IPS-15b (cell line): Measurements from ENCODE around the gene NSDHL.

Experiments
- H3K27me3 ChIP-seq: one replicate; pipeline ENCODE4 v1.6.1; 2013; ENCODE audit warnings: low read length; ENCODE audit not compliant: control insufficient read depth, insufficient read depth
- H3K36me3 ChIP-seq: one replicate; pipeline ENCODE4 v1.6.1; 2013; ENCODE audit warnings: low read length; ENCODE audit not compliant: control insufficient read depth, insufficient read depth
- H3K4me1 ChIP-seq: one replicate; pipeline ENCODE4 v1.6.1; 2013; ENCODE audit warnings: mild to moderate bottlenecking, low read length; ENCODE audit not compliant: control insufficient read depth, insufficient read depth
- H3K4me3 ChIP-seq: one replicate; pipeline ENCODE4 v1.5.1; 2013; ENCODE audit warnings: low read depth, low read length
- H3K9ac ChIP-seq: one replicate; pipeline ENCODE4 v1.6.1; 2013; ENCODE audit warnings: low read depth, mild to moderate bottlenecking, low read length
- H3K9me3 ChIP-seq: one replicate; pipeline ENCODE4 v1.6.1; 2013; ENCODE audit warnings: mild to moderate bottlenecking, low read length; ENCODE audit not compliant: control insufficient read depth, insufficient read depth

NSDHL gene

DNA sequence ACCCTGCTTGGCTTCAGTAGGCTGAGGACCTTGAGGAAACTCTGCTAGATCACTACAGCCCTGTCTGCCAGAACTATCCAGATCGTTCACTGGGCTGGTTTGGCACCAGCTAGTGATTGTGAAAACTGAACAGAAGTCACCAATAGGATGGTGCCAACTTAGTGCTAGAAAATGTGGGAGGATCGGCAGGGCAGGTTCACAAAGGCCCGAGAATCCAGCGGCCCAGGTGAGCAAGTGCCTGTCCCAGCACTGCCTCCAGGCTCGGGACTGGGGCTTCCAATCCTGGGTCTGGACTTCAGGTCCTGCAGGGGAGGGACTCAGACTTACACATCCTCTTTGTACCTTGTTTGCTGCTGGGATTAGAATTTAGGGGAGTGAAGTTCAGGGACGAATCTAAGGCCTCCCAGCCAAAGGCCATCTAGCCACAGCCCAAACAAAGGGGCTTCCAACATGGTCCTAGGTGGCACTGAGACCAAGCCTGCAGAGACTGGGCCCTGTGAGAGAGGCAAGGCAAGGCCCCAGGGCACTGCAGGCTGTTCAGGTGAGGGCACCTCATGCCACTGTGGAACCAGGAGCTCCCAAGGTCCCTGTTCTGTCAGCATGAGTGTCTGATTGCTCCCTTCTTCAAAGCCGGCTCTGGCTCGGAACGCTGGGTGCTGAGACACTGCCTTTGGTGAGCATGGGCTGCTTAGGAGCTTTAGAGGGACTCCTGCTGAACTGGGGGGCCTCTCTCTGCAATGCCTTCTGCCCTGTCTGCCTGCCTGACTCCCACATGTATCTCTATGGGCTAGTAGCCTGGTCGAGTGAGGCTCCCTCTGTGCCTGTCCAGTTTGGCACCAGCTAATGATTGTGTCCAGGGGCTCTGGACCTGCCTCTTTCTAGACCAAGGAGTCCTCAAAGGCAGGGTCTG, 46.3 kb downstream of the NSDHL start:
- no peaks in the 10 kb centered on the region for H3K36me3 ChIP-seq
- no peak overlapping the region for H3K4me3 ChIP-seq
- H3K9me3 ChIP-seq, result peaks cover 12% of the 10 kb centered on the region
- H3K9ac ChIP-seq, result no peak overlapping the region
- H3K4me1 ChIP-seq, result no peaks in the 10 kb centered on the region
- H3K27me3 ChIP-seq, result no peaks in the 10 kb centered on the region

GRCh38 chrX:152878976-152879755, 48.3 kb downstream of the NSDHL start:
- H3K4me1 ChIP-seq, result no peaks in the 10 kb centered on the region
- H3K9me3 ChIP-seq, result peaks cover 12% of the 10 kb centered on the region
- no peaks in the 10 kb centered on the region for H3K27me3 ChIP-seq
- no peak overlapping the region for H3K4me3 ChIP-seq
- H3K9ac ChIP-seq, result no peak overlapping the region
- H3K36me3 ChIP-seq, result no peaks in the 10 kb centered on the region

DNA sequence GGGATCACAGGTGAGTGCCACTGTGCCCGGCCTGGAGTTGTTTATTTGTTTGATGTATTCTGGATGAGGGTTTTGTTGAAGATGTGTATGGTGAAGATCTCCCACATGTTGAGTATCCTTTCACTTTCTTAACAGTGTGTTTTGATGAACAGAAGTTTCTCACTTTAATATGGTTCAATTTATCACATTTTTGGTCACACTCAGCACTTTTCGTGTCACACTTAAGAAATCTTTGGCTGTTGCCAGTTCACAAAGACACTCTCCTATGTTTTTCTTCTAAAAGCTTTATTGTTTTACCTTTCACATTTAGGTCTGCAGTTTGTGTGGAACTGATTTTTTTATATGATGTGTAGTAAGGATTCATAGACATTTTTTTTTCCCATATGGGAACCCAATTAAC, 50.4 kb downstream of the NSDHL start:
- no peaks in the 10 kb centered on the region for H3K36me3 ChIP-seq
- H3K9me3 ChIP-seq, result peaks cover 12% of the 10 kb centered on the region
- no peaks in the 10 kb centered on the region for H3K4me1 ChIP-seq
- H3K4me3 ChIP-seq, result no peak overlapping the region
- no peak overlapping the region for H3K9ac ChIP-seq
- no peaks in the 10 kb centered on the region for H3K27me3 ChIP-seq

DNA sequence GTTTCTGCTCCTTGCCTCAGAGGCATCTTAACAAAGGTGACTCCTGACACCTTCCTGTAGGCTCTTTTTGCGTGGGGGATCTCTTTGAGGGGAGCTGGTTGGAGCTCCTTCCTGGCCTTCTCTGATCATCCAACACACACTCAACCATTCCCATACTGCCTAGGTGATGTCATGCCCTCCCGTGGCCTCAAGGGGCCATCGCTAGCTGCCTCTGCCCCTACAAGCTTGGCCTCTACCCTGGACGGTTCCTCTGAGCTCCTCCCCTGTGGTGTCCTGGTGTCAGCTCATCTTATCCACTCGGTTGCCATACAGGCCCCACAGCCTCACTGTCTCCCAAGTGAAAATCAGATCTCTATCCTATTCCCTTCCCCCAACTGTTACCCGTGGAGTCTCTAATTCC, 53.3 kb downstream of the NSDHL start:
- no peaks in the 10 kb centered on the region for H3K27me3 ChIP-seq
- no peaks in the 10 kb centered on the region for H3K36me3 ChIP-seq
- H3K4me1 ChIP-seq, result peaks cover 5% of the 10 kb centered on the region
- peaks cover 3% of the 10 kb centered on the region for H3K9me3 ChIP-seq
- no peak overlapping the region for H3K9ac ChIP-seq
- no peak overlapping the region for H3K4me3 ChIP-seq

- Histone ChIP-seq H3K27me3 (peaks cover 5% of the 10 kb centered on the region), H3K9me3 (peaks cover 3% of the 10 kb centered on the region), H3K4me3 (no peak overlapping the region), H3K4me1 (peaks cover 16% of the 10 kb centered on the region), H3K9ac (no peak overlapping the region), H3K36me3 (no peaks in the 10 kb centered on the region)
Measured at GRCh38 chrX:152886716-152887115, 55.9 kb downstream of the NSDHL start.

DNA sequence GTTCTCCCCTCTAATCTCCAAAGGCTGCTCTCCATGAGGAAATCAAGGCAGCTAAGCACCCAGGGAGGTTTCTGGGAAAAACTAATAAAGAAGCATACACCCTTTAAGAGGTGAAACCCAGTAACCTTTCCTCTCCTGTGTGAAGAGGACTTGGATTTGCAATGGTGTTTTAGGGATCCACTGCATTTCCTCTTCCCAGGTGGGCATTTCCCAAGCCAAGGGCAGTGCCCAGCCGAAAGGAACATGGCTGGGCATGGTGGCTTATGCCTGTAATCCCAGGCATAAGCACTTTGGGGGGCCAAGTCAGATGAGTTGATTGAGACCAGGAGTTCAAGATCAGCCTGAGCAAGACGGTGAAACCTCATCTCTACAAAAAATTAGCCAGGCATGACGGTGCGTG, 61.6 kb downstream of the NSDHL start:
- Histone ChIP-seq H3K4me3 (no peak overlapping the region), H3K27me3 (peaks cover 5% of the 10 kb centered on the region), H3K9me3 (no peaks in the 10 kb centered on the region), H3K9ac (no peak overlapping the region), H3K4me1 (peaks cover 18% of the 10 kb centered on the region), H3K36me3 (no peaks in the 10 kb centered on the region)

GRCh38 chrX:152892999-152893891, 62.4 kb downstream of the NSDHL start:
- H3K9ac ChIP-seq, result no peak overlapping the region
- peaks cover 16% of the 10 kb centered on the region for H3K4me1 ChIP-seq
- no peak overlapping the region for H3K4me3 ChIP-seq
- H3K9me3 ChIP-seq, result no peaks in the 10 kb centered on the region
- H3K27me3 ChIP-seq, result peaks cover 5% of the 10 kb centered on the region
- H3K36me3 ChIP-seq, result no peaks in the 10 kb centered on the region

- Histone ChIP-seq H3K36me3 (no peaks in the 10 kb centered on the region), H3K4me1 (peaks cover 12% of the 10 kb centered on the region), H3K4me3 (no peak overlapping the region)
Measured at GRCh38 chrX:152893980-152894610, 63.2 kb downstream of the NSDHL start.

DNA sequence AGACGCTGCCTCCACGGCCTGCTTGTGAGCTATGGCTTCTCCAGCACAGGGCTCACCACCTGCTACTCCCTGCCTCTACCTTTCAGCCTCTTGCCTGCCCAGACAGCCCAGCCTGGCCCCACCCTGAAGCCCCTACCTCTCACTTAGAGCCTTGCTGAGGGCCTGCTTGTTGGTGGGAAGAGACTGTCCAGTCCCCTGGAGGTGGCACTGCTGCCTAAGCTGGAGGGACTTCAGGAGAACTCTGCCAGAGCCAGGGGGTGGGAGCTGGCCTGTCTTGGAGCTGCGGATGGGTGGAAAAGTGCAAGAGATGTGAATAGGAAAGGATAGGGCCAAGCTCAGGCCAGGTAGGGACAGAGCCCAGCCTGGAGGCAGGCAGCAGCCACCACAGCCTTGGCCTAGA, 64.3 kb downstream of the NSDHL start:
- Histone ChIP-seq H3K9ac (no peak overlapping the region), H3K4me1 (peaks cover 4% of the 10 kb centered on the region), H3K36me3 (no peaks in the 10 kb centered on the region), H3K9me3 (no peaks in the 10 kb centered on the region), H3K4me3 (no peak overlapping the region), H3K27me3 (no peaks in the 10 kb centered on the region)

More at GRCh38 chrX:152893980-152894610, 63.2 kb downstream of the NSDHL start:
- H3K27me3 ChIP-seq, result peaks cover 5% of the 10 kb centered on the region
- H3K9me3 ChIP-seq, result no peaks in the 10 kb centered on the region
- no peak overlapping the region for H3K9ac ChIP-seq

DNA sequence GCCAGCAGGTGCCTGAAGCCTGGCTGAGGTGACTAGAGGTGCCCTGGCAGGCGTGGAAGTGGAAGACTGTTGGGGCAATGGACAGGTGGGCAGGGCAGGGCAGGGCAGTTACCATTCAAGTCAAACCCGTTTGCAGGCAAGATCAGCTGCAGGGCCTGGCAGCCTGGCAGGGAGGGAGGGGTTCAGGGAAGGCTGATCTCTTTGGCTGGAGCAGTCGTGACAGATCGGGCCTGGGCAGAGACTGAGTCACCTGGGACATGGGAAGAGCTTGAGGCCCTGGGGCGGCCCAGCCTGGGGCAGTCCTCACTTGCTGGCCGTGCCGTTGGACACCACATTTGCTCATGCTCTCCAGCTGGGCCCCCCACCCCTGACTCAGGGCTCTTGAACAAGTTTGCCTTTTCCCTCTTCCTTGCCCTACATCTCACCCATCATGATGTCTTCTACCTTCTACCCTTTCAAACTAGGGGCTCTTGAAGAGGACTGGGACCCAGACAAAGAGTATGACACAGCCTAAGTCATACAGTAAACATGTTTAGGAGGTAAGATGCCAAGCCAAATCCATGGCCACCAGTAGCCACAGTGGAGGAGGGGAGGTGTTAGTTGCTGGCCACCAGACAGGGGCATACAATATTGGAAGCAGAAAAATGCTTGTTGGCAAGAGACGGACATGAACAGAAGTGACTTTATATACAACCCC, 65.0 kb downstream of the NSDHL start:
- Histone ChIP-seq H3K4me3 (no peak overlapping the region), H3K9ac (no peak overlapping the region), H3K9me3 (no peaks in the 10 kb centered on the region), H3K27me3 (no peaks in the 10 kb centered on the region), H3K36me3 (no peaks in the 10 kb centered on the region), H3K4me1 (peaks cover 4% of the 10 kb centered on the region)
